Lower leg skin (tissue), 4 donors: ENCODE measurements around the gene C9orf50. TPM values are rescaled to one million over a fixed set of nuclear protein-coding genes. Genes with fewer than 3 reads are reported as not detected.

ENCODE experiments used
- DNase-seq, 2 donors: peaks; one replicate each; pipeline ENCODE4 v3.0.0-alpha.2; 2019; ENCODE audit warnings: low spot score in 2 of 2
- H3K4me3 ChIP-seq: fragments of 200-600 bp; sonication (generic); 2 replicates; pipeline ENCODE4 v1.5.1; 2017; ENCODE audit warnings: mild to moderate bottlenecking, low read depth; ENCODE audit not compliant: poor library complexity, severe bottlenecking
- POLR2A ChIP-seq, 2 donors: fragments of 450-650 bp; IDR thresholded peaks; one replicate each; pipeline ENCODE4 v1.6.1; 2016 to 2017; ENCODE audit warnings: antibody characterized with exemption in 2 of 2, mild to moderate bottlenecking in 1 of 2, moderate library complexity in 1 of 2
- WGBS, 2 donors: methylation state at CpG; one replicate each; pipeline ENCODE4 v1.1.5; 2018; 5-methylcytosine and 5-hydroxymethylcytosine counted together
- intact Hi-C: fragments of 100-400 bp; cut with DNase I; formaldehyde crosslinking; loops from one replicate; pipeline ENCODE4 v1.15.0; 2023; ENCODE audit warnings: low total_unique reads
- total RNA-seq, 4 donors: library from RNA; depleted of rRNA; stranded (reverse); fragments of >200 nt; gene quantifications; one replicate each; pipeline ENCODE4 v1.1.0, GENCODE V29; 2016
- TF ChIP-seq, protein P1 (sequence below), 3 donors: fragments of 450-650 bp; IDR thresholded peaks; one replicate each; pipeline ENCODE4 v1.5.1; 2016; ENCODE audit warnings: antibody characterized with exemption in 3 of 3, mild to moderate bottlenecking in 3 of 3, moderate library complexity in 2 of 3

C9orf50 gene
- total RNA-seq, 4 donors from 2014 or later, result not detected

DNA sequence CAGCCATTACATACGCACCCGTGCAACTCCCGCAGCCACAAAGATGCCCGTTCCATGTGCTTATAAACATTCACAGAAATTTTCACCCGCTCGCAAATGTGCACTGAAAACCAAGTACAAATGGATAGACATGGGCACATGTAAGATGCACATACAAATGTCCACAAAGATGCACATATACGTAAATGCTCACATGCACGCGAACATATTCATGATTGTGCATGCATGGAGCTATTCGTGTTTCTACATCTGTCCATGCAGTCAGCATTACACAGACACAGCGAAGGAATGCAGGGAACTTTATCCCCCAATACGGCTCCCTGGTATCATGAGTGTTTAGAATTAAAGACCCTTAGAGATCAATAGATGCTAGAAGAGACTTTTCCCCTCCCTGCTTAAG is 58.4 kb downstream of the C9orf50 start:
- WGBS, 2 donors, result 80 to 81% methylated on average over 12 of the region's 12 CpGs
- H3K4me3 ChIP-seq, result no peak overlapping the region
- no peak for DNase-seq
- intact Hi-C loops, result no loop called here
- TF ChIP-seq POLR2A (IDR thresholded peaks at IDR 0.05), result no peak
- TF ChIP-seq, protein P1, sequence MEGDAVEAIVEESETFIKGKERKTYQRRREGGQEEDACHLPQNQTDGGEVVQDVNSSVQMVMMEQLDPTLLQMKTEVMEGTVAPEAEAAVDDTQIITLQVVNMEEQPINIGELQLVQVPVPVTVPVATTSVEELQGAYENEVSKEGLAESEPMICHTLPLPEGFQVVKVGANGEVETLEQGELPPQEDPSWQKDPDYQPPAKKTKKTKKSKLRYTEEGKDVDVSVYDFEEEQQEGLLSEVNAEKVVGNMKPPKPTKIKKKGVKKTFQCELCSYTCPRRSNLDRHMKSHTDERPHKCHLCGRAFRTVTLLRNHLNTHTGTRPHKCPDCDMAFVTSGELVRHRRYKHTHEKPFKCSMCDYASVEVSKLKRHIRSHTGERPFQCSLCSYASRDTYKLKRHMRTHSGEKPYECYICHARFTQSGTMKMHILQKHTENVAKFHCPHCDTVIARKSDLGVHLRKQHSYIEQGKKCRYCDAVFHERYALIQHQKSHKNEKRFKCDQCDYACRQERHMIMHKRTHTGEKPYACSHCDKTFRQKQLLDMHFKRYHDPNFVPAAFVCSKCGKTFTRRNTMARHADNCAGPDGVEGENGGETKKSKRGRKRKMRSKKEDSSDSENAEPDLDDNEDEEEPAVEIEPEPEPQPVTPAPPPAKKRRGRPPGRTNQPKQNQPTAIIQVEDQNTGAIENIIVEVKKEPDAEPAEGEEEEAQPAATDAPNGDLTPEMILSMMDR (IDR thresholded peaks at IDR 0.05), result no peak

Other genes starting within 250 kb of the C9orf50 start
- 10 to 100 TPM; 19.7 to 31.0 (median 25.7) TPM for gene NTMT1, start 5.1 kb upstream of the C9orf50 start, total RNA-seq
- 10 to 100 TPM; 33.0 to 46.9 (median 40.1) TPM for gene ASB6, start 21.1 kb upstream of the C9orf50 start, total RNA-seq
- gene PRRX2, start 44.5 kb upstream of the C9orf50 start, total RNA-seq, result 10 to 100 TPM; 10.7 to 24.1 (median 16.6) TPM
- gene PTGES, start 131.9 kb upstream of the C9orf50 start, total RNA-seq, result 10 to 100 TPM; 14.4 to 28.7 (median 23.2) TPM
- gene TOR1B, start 182.1 kb upstream of the C9orf50 start, total RNA-seq, result 10 to 100 TPM; 17.0 to 31.0 (median 22.7) TPM
- 10 to 100 TPM; 26.3 to 44.7 (median 37.7) TPM for gene TOR1A, start 203.0 kb upstream of the C9orf50 start, total RNA-seq
- gene C9orf78, start 214.2 kb upstream of the C9orf50 start, total RNA-seq, result 100 to 1,000 TPM in 1 of 4 donors, 10 to 100 TPM in 3; 56.3 to 105 (median 61.3) TPM
- 10 to 100 TPM; 20.7 to 39.7 (median 36.1) TPM for gene USP20, start 214.4 kb upstream of the C9orf50 start, total RNA-seq